Loucy (cell line): ENCODE measurements around the gene FANCI.

Experiments
- CTCF ChIP-seq: fragments of 200-600 bp; sonication (generic); conservative IDR thresholded peaks from 2 replicates; pipeline ENCODE4 v1.5.1; 2014; ENCODE audit warnings: mild to moderate bottlenecking, antibody characterized with exemption, low read length
- EZH2phosphoT487 ChIP-seq: fragments of 200-600 bp; IDR thresholded peaks from 2 replicates; pipeline ENCODE4 v1.6.1; 2018; ENCODE audit warnings: antibody characterized with exemption, mild to moderate bottlenecking, moderate library complexity, borderline replicate concordance

DNA sequence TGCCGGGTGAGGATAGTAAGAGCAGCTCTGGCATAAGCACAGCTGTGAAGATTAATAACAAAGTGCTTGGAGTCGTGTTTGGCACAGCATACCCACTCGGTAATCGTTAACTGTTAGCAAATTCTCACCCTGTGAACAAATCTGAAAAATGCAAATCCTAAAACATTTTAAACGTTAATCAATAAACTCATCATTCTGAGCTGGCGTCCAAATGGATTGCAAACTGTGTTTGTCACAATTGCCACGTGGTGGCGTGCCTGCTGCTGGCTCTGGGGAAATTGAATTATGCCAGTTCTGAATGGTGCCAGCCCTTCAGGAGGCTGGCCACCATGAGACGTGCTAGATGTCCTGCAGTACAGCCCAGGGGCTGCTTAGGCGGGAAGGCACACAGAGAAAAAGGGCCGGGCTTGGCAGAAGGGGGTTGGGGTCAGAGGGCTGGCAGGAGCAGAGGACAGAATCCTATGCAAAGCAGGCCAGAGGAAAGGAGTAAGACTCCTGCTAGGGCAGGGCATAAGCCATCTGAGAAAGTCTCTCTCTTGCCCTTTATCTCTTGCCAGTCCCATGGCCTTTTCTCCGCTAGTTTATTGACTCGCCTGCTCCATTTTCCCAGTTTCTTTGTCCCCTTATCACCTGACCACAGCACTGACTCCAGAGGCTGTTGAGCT lies 113.0 kb downstream of the FANCI start:
- peak; percentile 70 for TF ChIP-seq CTCF
- TF ChIP-seq EZH2phosphoT487 = no peak
